ENCODE data around the gene CPNE2.

CPNE2 gene

GRCh38 chr16:57141822-57142631 lies 49.6 kb downstream of the CPNE2 start:
- Histone ChIP-seq H3K4me3 (peak overlapping the region in 3 of 10 experiments; percentile 13 to 25 (median 22); a peak in 4 of 20 replicates), H3K9me3 (replicated peaks in 1 of 11) (no peaks in the 10 kb centered on the region), H3K9ac (peak overlapping the region in 9 of 11 experiments; percentile 43 to 72 (median 62); a peak in 17 of 22 replicates), H3K4me2 (peak overlapping the region; percentile 86 to 98 (median 93)), H4K20me1 (no peaks in the 10 kb centered on the region; a peak in 1 of 22 replicates), H3K36me3 (peaks cover 0 to 19% (median 3%) of the 10 kb centered on the region in 11 experiments; a peak in 6 of 22 replicates), H3K4me1 (peaks cover 99 to 100% (median 100%) of the 10 kb centered on the region in 10 experiments), H3K27me3 (no peaks in the 10 kb centered on the region), H3K27ac (peak overlapping the region in 10 of 11 experiments; percentile 49 to 86 (median 80); a peak in 20 of 22 replicates)
- TF ChIP-seq Cebpa-rat (IDR thresholded peaks at IDR 0.05): no peak

GRCh38 chr16:57143149-57143921 lies 51.0 kb downstream of the CPNE2 start:
- H4K20me1 ChIP-seq: no peaks in the 10 kb centered on the region; a peak in 1 of 22 replicates
- peaks cover 99 to 100% (median 100%) of the 10 kb centered on the region in 10 experiments for H3K4me1 ChIP-seq
- peak overlapping the region; percentile 8 to 72 (median 55); a peak in 19 of 22 replicates for H3K9ac ChIP-seq
- no peaks in the 10 kb centered on the region for H3K9me3 ChIP-seq (replicated peaks in 1 of 11)
- no peak for TF ChIP-seq Cebpa-rat (IDR thresholded peaks at IDR 0.05)
- H3K27me3 ChIP-seq: no peaks in the 10 kb centered on the region
- H3K4me3 ChIP-seq: no peak overlapping the region; a peak in 1 of 20 replicates
- peak overlapping the region; percentile 1 to 86 (median 80); a peak in 20 of 22 replicates for H3K27ac ChIP-seq
- H3K36me3 ChIP-seq: peaks cover 0 to 18% (median 3%) of the 10 kb centered on the region in 11 experiments; a peak in 4 of 22 replicates
- peak overlapping the region; percentile 86 to 98 (median 93) for H3K4me2 ChIP-seq

GRCh38 chr16:57144027-57144426 lies 51.6 kb downstream of the CPNE2 start:
- no peaks in the 10 kb centered on the region for H3K27me3 ChIP-seq
- H3K9ac ChIP-seq: peak overlapping the region in 8 of 11 experiments; percentile 8 to 72 (median 64); a peak in 13 of 22 replicates
- H3K4me3 ChIP-seq: no peak overlapping the region; a peak in 1 of 20 replicates
- TF ChIP-seq Cebpa-rat (IDR thresholded peaks at IDR 0.05): no peak
- H4K20me1 ChIP-seq: no peaks in the 10 kb centered on the region; a peak in 1 of 22 replicates
- H3K36me3 ChIP-seq: peaks cover under 1 to 25% (median 7%) of the 10 kb centered on the region in 11 experiments; a peak in 8 of 22 replicates
- peak overlapping the region in 10 of 11 experiments; percentile 49 to 86 (median 80); a peak in 20 of 22 replicates for H3K27ac ChIP-seq
- H3K4me1 ChIP-seq: peaks cover 99 to 100% (median 100%) of the 10 kb centered on the region in 10 experiments
- no peaks in the 10 kb centered on the region for H3K9me3 ChIP-seq (replicated peaks in 1 of 11)
- peak overlapping the region; percentile 86 to 98 (median 93) for H3K4me2 ChIP-seq

- Histone ChIP-seq H3K27ac (peak overlapping the region in 9 of 11 experiments; percentile 59 to 86 (median 80); a peak in 16 of 22 replicates), H3K36me3 (peaks cover 4 to 38% (median 17%) of the 10 kb centered on the region in 11 experiments; a peak in 13 of 22 replicates), H3K9ac (peak overlapping the region in 2 of 11 experiments; percentile 19 to 76; a peak in 2 of 22 replicates), H3K4me3 (no peak overlapping the region; a peak in 1 of 20 replicates), H3K4me2 (peak overlapping the region; percentile 86 to 98 (median 93)), H3K27me3 (no peaks in the 10 kb centered on the region), H3K4me1 (peaks cover 86 to 100% (median 100%) of the 10 kb centered on the region in 10 experiments), H3K9me3 (replicated peaks in 1 of 11) (no peaks in the 10 kb centered on the region), H4K20me1 (no peaks in the 10 kb centered on the region)
- TF ChIP-seq Cebpa-rat (IDR thresholded peaks at IDR 0.05): no peak
Measured at GRCh38 chr16:57145046-57146021, 53.0 kb downstream of the CPNE2 start.

GRCh38 chr16:57146040-57146647 lies 53.8 kb downstream of the CPNE2 start:
- Histone ChIP-seq H4K20me1 (no peaks in the 10 kb centered on the region), H3K27me3 (no peaks in the 10 kb centered on the region), H3K4me3 (no peak overlapping the region; a peak in 1 of 20 replicates), H3K9ac (peak overlapping the region in 6 of 11 experiments; percentile 64 to 76 (median 72); a peak in 11 of 22 replicates), H3K27ac (peak overlapping the region in 10 of 11 experiments; percentile 35 to 86 (median 80); a peak in 18 of 22 replicates), H3K9me3 (replicated peaks in 1 of 11) (no peaks in the 10 kb centered on the region), H3K36me3 (peaks cover 4 to 46% (median 24%) of the 10 kb centered on the region in 11 experiments; a peak in 15 of 22 replicates), H3K4me1 (peaks cover 85 to 100% (median 100%) of the 10 kb centered on the region in 10 experiments), H3K4me2 (peak overlapping the region; percentile 86 to 98 (median 93))
- no peak for TF ChIP-seq Cebpa-rat (IDR thresholded peaks at IDR 0.05)

GRCh38 chr16:57146735-57147134 lies 54.4 kb downstream of the CPNE2 start:
- Histone ChIP-seq H3K27ac (peak overlapping the region in 10 of 11 experiments; percentile 35 to 86 (median 80); a peak in 19 of 22 replicates), H3K4me3 (peak overlapping the region in 7 of 10 experiments; percentile 10 to 61 (median 39); a peak in 10 of 20 replicates), H3K4me1 (peaks cover 85 to 100% (median 100%) of the 10 kb centered on the region in 10 experiments), H3K36me3 (peaks cover 4 to 46% (median 24%) of the 10 kb centered on the region in 11 experiments; a peak in 15 of 22 replicates), H3K4me2 (peak overlapping the region; percentile 86 to 98 (median 93)), H3K9me3 (replicated peaks in 1 of 11) (no peaks in the 10 kb centered on the region), H3K27me3 (no peaks in the 10 kb centered on the region), H4K20me1 (no peaks in the 10 kb centered on the region), H3K9ac (peak overlapping the region in 10 of 11 experiments; percentile 3 to 76 (median 66); a peak in 17 of 22 replicates)
- no peak for TF ChIP-seq Cebpa-rat (IDR thresholded peaks at IDR 0.05)

Data from BLaER1 treated with 17β-estradiol and CSF1 and Interleukin-3, amounts not matched to agents 10 nM and 100 nM (cell line).